ENCODE data around the gene SEMA4F.

- TF ChIP-seq CTCF (IDR thresholded peaks at IDR 0.05; ENCODE audit: poor library complexity) (no peak), EZH2phosphoT487 (IDR thresholded peaks at IDR 0.05; ENCODE audit: low read depth, severe bottlenecking, unreplicated experiment) (no peak), EZH2 (IDR thresholded peaks at IDR 0.05; ENCODE audit: borderline replicate concordance) (no peak)
Measured at GRCh38 chr2:74645344-74645743, 8.7 kb upstream of the SEMA4F start.
